Measurements from ENCODE around the gene NACA2. TPM values are rescaled to one million over a fixed set of nuclear protein-coding genes. Genes with fewer than 3 reads are reported as not detected.
"Not testable (repeated sequence)": the region's sequence is repeated elsewhere in the genome, so short reads cannot be mapped to it uniquely, and the experiment has no call there.

The NACA2 gene
- total and polyA plus RNA-seq, 2 of the 13 experiments (the other 11 are each of a cell fraction or from before 2014, with no cell fraction given) = 0.21 TPM; not detected in 1

DNA sequence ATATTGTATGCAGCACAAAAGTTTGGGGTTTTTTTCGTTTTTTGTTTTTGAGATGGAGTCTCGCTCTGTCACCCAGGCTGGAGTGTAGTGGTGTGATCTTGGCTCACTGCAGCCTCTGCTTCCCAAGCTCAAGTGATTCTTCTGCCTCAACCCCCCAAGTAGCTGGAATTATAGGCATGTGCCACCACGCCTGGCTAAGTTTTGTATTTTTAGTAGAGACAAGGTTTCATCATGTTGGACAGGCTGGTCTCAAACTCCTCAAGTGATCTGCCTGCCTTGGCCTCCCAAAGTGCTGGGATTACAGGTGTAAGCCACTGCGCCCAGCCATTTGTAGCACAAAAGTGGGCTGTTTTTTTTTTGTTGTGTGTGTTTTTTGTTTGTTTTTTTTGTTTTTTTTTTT lies 37.1 kb upstream of the NACA2 start:
- 27% methylated on average over 4 of the region's 4 CpGs for WGBS (ENCODE audit: low lambda C conversion rate)
- intact Hi-C loops (cut with micrococcal nuclease; ENCODE audit: unreplicated experiment); DNase-seq (ENCODE audit: low spot score); H3K4me1 ChIP-seq (ENCODE audit: insufficient read depth, low read length); H2AFZ ChIP-seq (ENCODE audit: low read length); H3K27ac ChIP-seq (ENCODE audit: extremely low read length, insufficient read depth, low read length); H3K36me3 ChIP-seq (replicated peaks in 1 of 2; ENCODE audit: control insufficient read depth in 1 of 2, insufficient read depth in 2 of 2, low read length in 2 of 2); BruUV-seq (replicated peaks); H3K9ac ChIP-seq (ENCODE audit: insufficient read depth, low read depth, low read length); CTCF ChIA-PET (ENCODE audit: low intra/inter-chr PET ratio, low total read pairs); POLR2A ChIA-PET; H3K9me3 ChIP-seq (ENCODE audit: low read length); ATAC-seq; H3K79me2 ChIP-seq (ENCODE audit: insufficient read depth, low read length); in situ Hi-C loops (cut with HindIII; ENCODE audit: extremely low pct_ligation_motif_present, low pct_unique_long_range_greater_than_20kb); FAIRE-seq; H3K4me3 ChIP-seq (replicated peaks in 1 of 3; ENCODE audit: insufficient read depth in 1 of 3, low read depth in 2 of 3, low read length in 3 of 3); H4K20me1 ChIP-seq (ENCODE audit: insufficient read depth, low read length); H3K4me2 ChIP-seq (ENCODE audit: low read depth, low read length); H3K27me3 ChIP-seq (ENCODE audit: control insufficient read depth in 1 of 2, insufficient read depth in 2 of 2, low read length in 2 of 2): not testable (repeated sequence)

DNA sequence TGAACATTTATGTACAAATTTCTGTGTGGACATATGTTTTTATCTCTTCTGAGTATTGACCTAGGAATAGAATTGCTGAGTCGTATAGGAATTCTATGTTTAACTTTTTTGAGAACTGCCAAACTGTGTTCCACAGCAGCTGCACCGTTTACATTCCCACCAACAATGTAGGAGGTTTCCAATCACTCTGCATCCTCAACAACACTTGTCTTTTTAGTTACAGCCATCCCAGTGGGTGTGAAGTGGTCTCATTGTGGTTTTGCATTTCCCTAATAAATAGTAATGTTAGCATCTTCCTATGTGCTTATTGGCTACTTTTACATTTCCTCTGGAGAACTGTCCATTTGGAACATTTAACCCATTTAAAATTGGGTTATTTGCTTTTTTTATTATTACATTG lies 36.6 kb upstream of the NACA2 start:
- no peak overlapping the region for H3K9ac ChIP-seq (ENCODE audit: insufficient read depth, low read depth, low read length)
- H3K4me2 ChIP-seq (ENCODE audit: low read depth, low read length) = no peak overlapping the region
- in situ Hi-C loops (cut with HindIII; ENCODE audit: extremely low pct_ligation_motif_present, low pct_unique_long_range_greater_than_20kb) = no loop called here
- no peak overlapping the region for H3K4me3 ChIP-seq (replicated peaks in 1 of 3; ENCODE audit: insufficient read depth in 1 of 3, low read depth in 2 of 3, low read length in 3 of 3)
- no peaks in the 10 kb centered on the region for H3K27me3 ChIP-seq (ENCODE audit: control insufficient read depth in 1 of 2, insufficient read depth in 2 of 2, low read length in 2 of 2)
- no peaks in the 10 kb centered on the region for H3K9me3 ChIP-seq (ENCODE audit: low read length)
- intact Hi-C loops (cut with micrococcal nuclease; ENCODE audit: unreplicated experiment) = no loop called here
- no peaks in the 10 kb centered on the region for H3K36me3 ChIP-seq (replicated peaks in 1 of 2; ENCODE audit: control insufficient read depth in 1 of 2, insufficient read depth in 2 of 2, low read length in 2 of 2)
- H2AFZ ChIP-seq (ENCODE audit: low read length) = no peak overlapping the region
- no TSS peak for BruUV-seq (replicated peaks)
- no peaks in the 10 kb centered on the region for H3K4me1 ChIP-seq (ENCODE audit: insufficient read depth, low read length)
- ChIA-PET POLR2A (no interaction called here), CTCF (ENCODE audit: low intra/inter-chr PET ratio, low total read pairs) (no interaction called here)
- H4K20me1 ChIP-seq (ENCODE audit: insufficient read depth, low read length) = no peaks in the 10 kb centered on the region
- 3% methylated on average over 2 of the region's 2 CpGs for WGBS (ENCODE audit: low lambda C conversion rate)
- FAIRE-seq (no peak), ATAC-seq (no peak), DNase-seq (ENCODE audit: low spot score) (no peak)
- TF ChIP-seq ZNF235 (CRISPR knock-in tag; IDR thresholded peaks at IDR 0.05; ENCODE audit: borderline replicate concordance) (no peak), GPN1 (CRISPR knock-in tag; IDR thresholded peaks at IDR 0.05; ENCODE audit: borderline replicate concordance) (no peak), NPAS2 (CRISPR knock-in tag; IDR thresholded peaks at IDR 0.05; ENCODE audit: borderline replicate concordance) (no peak), ZNF724P (CRISPR knock-in tag; IDR thresholded peaks at IDR 0.05; ENCODE audit: borderline replicate concordance) (no peak), GABPB1 (CRISPR knock-in tag; IDR thresholded peaks at IDR 0.05) (no peak), EEA1 (CRISPR knock-in tag; IDR thresholded peaks at IDR 0.05; ENCODE audit: borderline replicate concordance) (no peak), ZNF672 (CRISPR knock-in tag; IDR thresholded peaks at IDR 0.05) (no peak), MTF2 (CRISPR knock-in tag; IDR thresholded peaks at IDR 0.05; ENCODE audit: borderline replicate concordance) (no peak)
- TF ChIP-seq, protein P1, sequence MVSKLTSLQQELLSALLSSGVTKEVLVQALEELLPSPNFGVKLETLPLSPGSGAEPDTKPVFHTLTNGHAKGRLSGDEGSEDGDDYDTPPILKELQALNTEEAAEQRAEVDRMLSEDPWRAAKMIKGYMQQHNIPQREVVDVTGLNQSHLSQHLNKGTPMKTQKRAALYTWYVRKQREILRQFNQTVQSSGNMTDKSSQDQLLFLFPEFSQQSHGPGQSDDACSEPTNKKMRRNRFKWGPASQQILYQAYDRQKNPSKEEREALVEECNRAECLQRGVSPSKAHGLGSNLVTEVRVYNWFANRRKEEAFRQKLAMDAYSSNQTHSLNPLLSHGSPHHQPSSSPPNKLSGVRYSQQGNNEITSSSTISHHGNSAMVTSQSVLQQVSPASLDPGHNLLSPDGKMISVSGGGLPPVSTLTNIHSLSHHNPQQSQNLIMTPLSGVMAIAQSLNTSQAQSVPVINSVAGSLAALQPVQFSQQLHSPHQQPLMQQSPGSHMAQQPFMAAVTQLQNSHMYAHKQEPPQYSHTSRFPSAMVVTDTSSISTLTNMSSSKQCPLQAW (CRISPR knock-in tag; IDR thresholded peaks at IDR 0.05) = no peak
- TF ChIP-seq, protein P2, sequence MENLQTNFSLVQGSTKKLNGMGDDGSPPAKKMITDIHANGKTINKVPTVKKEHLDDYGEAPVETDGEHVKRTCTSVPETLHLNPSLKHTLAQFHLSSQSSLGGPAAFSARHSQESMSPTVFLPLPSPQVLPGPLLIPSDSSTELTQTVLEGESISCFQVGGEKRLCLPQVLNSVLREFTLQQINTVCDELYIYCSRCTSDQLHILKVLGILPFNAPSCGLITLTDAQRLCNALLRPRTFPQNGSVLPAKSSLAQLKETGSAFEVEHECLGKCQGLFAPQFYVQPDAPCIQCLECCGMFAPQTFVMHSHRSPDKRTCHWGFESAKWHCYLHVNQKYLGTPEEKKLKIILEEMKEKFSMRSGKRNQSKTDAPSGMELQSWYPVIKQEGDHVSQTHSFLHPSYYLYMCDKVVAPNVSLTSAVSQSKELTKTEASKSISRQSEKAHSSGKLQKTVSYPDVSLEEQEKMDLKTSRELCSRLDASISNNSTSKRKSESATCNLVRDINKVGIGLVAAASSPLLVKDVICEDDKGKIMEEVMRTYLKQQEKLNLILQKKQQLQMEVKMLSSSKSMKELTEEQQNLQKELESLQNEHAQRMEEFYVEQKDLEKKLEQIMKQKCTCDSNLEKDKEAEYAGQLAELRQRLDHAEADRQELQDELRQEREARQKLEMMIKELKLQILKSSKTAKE (CRISPR knock-in tag; IDR thresholded peaks at IDR 0.05; ENCODE audit: borderline replicate concordance) = no peak
- TF ChIP-seq, protein P3, sequence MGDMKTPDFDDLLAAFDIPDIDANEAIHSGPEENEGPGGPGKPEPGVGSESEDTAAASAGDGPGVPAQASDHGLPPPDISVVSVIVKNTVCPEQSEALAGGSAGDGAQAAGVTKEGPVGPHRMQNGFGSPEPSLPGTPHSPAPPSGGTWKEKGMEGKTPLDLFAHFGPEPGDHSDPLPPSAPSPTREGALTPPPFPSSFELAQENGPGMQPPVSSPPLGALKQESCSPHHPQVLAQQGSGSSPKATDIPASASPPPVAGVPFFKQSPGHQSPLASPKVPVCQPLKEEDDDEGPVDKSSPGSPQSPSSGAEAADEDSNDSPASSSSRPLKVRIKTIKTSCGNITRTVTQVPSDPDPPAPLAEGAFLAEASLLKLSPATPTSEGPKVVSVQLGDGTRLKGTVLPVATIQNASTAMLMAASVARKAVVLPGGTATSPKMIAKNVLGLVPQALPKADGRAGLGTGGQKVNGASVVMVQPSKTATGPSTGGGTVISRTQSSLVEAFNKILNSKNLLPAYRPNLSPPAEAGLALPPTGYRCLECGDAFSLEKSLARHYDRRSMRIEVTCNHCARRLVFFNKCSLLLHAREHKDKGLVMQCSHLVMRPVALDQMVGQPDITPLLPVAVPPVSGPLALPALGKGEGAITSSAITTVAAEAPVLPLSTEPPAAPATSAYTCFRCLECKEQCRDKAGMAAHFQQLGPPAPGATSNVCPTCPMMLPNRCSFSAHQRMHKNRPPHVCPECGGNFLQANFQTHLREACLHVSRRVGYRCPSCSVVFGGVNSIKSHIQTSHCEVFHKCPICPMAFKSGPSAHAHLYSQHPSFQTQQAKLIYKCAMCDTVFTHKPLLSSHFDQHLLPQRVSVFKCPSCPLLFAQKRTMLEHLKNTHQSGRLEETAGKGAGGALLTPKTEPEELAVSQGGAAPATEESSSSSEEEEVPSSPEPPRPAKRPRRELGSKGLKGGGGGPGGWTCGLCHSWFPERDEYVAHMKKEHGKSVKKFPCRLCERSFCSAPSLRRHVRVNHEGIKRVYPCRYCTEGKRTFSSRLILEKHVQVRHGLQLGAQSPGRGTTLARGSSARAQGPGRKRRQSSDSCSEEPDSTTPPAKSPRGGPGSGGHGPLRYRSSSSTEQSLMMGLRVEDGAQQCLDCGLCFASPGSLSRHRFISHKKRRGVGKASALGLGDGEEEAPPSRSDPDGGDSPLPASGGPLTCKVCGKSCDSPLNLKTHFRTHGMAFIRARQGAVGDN (CRISPR knock-in tag; IDR thresholded peaks at IDR 0.05) = no peak
- no peak overlapping the region for H3K27ac ChIP-seq (ENCODE audit: extremely low read length, insufficient read depth, low read length)
- H3K79me2 ChIP-seq (ENCODE audit: insufficient read depth, low read length) = no peaks in the 10 kb centered on the region

Measured in HepG2 (cell line).